HG02610 (cell line): ENCODE data around the gene CMTM2.
"Not testable (repeated sequence)": the region's sequence is repeated elsewhere in the genome, so short reads cannot be mapped to it uniquely, and the experiment has no call there.

Experiments used
- ATAC-seq: cut with Tn5 transposase; IDR thresholded peaks from one replicate; pipeline ENCODE4 v1.9.1; 2021; ENCODE audit warnings: mild to moderate bottlenecking, moderate library complexity; ENCODE audit not compliant: unreplicated experiment

The CMTM2 gene

GRCh38 chr16:66630561-66631260 lies 51.4 kb downstream of the CMTM2 start:
- ATAC-seq, result not testable (repeated sequence)

- not testable (repeated sequence) for ATAC-seq
These were observed 52.3 kb downstream of the CMTM2 start for GRCh38 chr16:66631558-66631957.

- no peak for ATAC-seq
These were observed 55.4 kb downstream of the CMTM2 start for GRCh38 chr16:66634527-66635196.

- no peak for ATAC-seq
These were observed 56.1 kb downstream of the CMTM2 start for GRCh38 chr16:66635406-66635805.

- no peak for ATAC-seq
These were observed 56.9 kb downstream of the CMTM2 start for GRCh38 chr16:66636199-66636598.

- ATAC-seq, result no peak
These were observed 58.5 kb downstream of the CMTM2 start for GRCh38 chr16:66637806-66638205.
